GM12892 (cell line): ENCODE measurements around the gene ESPNL.
A peak's percentile ranks its signal among the peaks of the same experiment; 100 is the strongest.

Experiments used
- DNase-seq: peaks from one replicate; pipeline ENCODE4 v3.0.0; 2011; ENCODE audit not compliant: insufficient read length
- FAIRE-seq: peaks from 2 replicates; lab custom pipeline; 2011; peaks lifted over from hg19 to GRCh38; lab: Jason Lieb, UNC
- POLR2A ChIP-seq: IDR thresholded peaks from 2 replicates; pipeline ENCODE4 v1.6.1; 2011; ENCODE audit warnings: low read depth, low read length, control low read depth
- POLR2AphosphoS5 ChIP-seq: IDR thresholded peaks from 2 replicates; pipeline ENCODE4 v1.6.1; 2011; ENCODE audit warnings: low read depth, low read length, control low read depth
- TAF1 ChIP-seq: IDR thresholded peaks from 2 replicates; pipeline ENCODE4 v1.6.1; 2011; ENCODE audit warnings: low read depth, mild to moderate bottlenecking, control low read depth, low read length, borderline replicate concordance

Gene ESPNL

GRCh38 chr2:238163481-238164198, 63.5 kb downstream of the ESPNL start:
- FAIRE-seq (no peak), DNase-seq (no peak)
- TF ChIP-seq POLR2AphosphoS5 (no peak), POLR2A (no peak), TAF1 (no peak)

- no peak for TF ChIP-seq TAF1
- no peak for TF ChIP-seq POLR2A
- no peak for TF ChIP-seq POLR2AphosphoS5
- FAIRE-seq (no peak), DNase-seq (no peak)
These were observed 64.8 kb downstream of the ESPNL start for GRCh38 chr2:238164906-238165287.

GRCh38 chr2:238165288-238165921, 65.3 kb downstream of the ESPNL start:
- DNase-seq (no peak), FAIRE-seq (no peak)
- TF ChIP-seq TAF1: no peak
- TF ChIP-seq POLR2AphosphoS5: no peak
- no peak for TF ChIP-seq POLR2A

DNA sequence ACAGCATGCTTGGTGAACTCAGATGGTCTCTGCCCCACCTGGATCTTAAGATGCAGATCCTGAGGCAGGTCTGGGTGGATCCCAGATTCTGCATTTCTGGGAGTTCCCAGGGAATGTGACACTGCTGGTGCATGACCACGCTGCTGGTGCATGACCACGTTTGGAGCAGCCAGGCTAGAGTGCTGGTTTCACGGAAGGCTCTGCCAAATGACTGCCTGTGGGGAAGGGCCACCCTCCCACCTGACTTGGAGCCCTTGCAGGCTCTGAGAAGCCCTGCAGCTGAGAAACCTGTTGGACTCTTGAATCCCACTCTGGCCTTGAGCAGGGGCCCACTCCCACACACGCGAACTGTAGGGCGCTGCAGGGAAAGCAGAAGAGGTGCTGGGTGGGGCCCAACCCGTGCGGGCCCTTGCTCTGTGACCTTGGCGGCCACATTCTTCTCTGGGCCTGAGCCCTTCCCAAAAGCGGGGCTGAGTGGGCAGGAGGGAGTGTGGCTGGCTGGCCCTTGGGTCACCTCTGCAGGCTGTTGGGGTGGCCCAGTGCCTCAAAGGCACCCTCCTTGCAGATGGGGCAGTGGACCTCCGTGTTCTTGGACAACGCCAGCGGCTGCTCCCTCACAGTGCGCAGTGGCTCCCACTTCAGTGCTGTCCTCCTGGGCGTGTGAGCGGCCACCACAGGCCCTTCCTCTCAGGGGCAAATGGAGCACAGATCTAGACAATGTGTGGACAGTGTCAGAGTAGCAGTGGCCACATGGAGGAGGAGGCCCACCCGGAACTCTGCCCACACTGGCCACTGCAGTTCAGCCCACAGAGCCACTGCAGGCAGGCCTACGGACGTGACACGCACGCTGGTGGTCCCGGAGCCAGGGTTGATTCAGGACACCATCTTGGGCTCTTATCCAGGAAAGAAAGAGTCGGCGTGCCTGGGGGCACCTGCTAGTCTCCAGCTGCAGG, 66.5 kb downstream of the ESPNL start:
- FAIRE-seq (no peak), DNase-seq (no peak)
- TF ChIP-seq POLR2A (no peak), TAF1 (no peak), POLR2AphosphoS5 (no peak)

DNA sequence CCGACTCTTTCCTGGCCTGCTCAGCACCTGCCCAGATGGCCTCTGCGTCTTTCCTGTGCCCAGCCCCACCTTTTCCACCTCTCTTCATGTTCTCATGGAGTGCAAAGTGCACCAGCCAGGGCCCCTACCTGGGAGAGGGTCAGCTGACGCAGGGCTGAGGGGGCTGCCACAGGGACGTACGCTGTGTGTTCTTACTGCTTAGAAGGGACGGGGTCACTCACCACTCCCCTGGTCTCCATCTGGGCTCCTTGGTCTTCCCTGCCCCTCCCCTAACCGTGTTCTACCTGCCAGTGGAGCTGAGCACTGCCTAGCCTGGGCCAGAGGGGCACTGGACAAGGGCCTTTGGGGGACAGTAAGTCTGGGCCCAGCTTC, 67.2 kb downstream of the ESPNL start:
- FAIRE-seq (no peak), DNase-seq (no peak)
- TF ChIP-seq POLR2A (no peak), POLR2AphosphoS5 (no peak), TAF1 (no peak)

DNA sequence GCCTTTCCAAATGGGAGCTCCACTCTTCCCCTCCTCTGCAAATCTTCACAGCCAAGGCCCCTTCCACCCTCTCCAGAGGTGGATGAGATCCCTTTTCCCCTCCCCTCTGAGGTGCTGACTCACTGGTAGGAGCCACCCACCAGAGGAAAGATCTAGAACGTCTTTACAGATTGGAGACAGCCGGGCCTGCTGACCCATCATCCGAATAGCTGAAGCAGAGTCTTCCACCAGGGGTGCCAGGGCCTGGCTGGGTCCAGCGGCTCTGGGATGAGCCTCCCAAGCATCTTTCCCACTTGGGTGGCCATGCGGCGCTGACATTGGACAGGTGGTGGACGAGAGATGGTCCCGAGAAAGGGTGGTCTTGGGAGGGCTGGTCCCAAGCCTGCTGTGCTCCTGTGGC, 67.6 kb downstream of the ESPNL start:
- no peak for DNase-seq

DNA sequence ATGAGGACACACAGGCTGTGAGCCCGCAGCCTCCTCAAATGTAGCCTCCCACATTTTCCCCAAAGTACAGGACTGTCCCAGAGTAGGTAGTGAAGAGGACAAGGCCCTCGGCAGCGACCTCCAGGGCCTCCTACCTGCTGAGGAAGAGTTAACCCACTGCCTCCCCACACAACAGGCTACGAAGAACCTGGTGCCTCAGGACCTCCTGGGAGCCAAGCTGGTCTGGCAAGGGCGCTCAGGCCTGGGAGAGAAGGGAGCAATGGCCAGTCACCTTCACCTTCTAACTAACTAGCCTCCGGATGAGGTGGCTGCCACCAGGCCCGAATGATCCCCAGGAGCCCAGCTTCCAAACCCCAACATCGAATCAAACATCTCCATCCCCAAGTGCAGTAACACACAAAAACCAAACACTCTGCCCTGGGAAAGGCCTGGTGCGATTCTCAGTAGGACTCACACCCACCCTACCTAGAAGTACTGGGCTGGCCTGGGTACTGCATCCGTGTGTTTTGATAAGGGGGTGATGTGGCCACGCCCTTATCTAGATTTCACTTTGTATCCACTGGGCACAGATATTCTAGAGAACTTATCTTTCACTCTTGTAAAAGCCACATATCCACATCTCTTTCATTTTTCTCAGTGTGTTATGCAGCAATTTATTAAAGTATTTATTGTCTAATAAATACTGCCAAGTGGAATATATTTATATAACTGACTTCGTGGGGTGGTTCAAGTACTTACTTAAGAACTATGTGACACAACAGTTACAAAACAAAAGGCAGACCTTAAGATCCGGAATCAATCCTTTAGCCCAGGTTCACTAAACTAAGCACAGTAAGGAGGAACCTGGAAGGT, 68.3 kb downstream of the ESPNL start:
- DNase-seq (no peak), FAIRE-seq (no peak)
- TF ChIP-seq POLR2A: no peak; the same call in 1 of the 2 replicates

More for the DNA sequence above, 67.6 kb downstream of the ESPNL start:
- no peak for FAIRE-seq
- TF ChIP-seq POLR2A: no peak
- TF ChIP-seq POLR2AphosphoS5: no peak
- TF ChIP-seq TAF1: no peak

- TF ChIP-seq POLR2A (no peak), TAF1 (no peak), POLR2AphosphoS5 (peak; percentile 13; the same call in 1 of the 2 replicates)
- DNase-seq: no peak
- FAIRE-seq: no peak
These were observed 69.0 kb downstream of the ESPNL start for GRCh38 chr2:238169048-238169707.

- FAIRE-seq: no peak
- DNase-seq: no peak
- TF ChIP-seq POLR2AphosphoS5: no peak
- TF ChIP-seq POLR2A: no peak
- TF ChIP-seq TAF1: no peak
These were observed 69.6 kb downstream of the ESPNL start for GRCh38 chr2:238169708-238170251.
